ACC112 (cell line): Measurements from ENCODE around the gene HYAL2.

ENCODE experiments used
- H2AFZ ChIP-seq: fragments of 200-600 bp; sonication (generic); one replicate; pipeline ENCODE4 v1.6.0; 2017; ENCODE audit warnings: antibody characterized with exemption, low read length; ENCODE audit not compliant: unreplicated experiment
- H3K27ac ChIP-seq: fragments of 200-600 bp; sonication (generic); 2 replicates; pipeline ENCODE4 v1.5.1; 2014; ENCODE audit warnings: low read depth, mild to moderate bottlenecking, antibody characterized with exemption, low read length, moderate library complexity
- H3K27me3 ChIP-seq: fragments of 200-600 bp; sonication (generic); 2 replicates; pipeline ENCODE4 v1.6.1; 2014; ENCODE audit warnings: mild to moderate bottlenecking, antibody characterized with exemption, low read length, moderate library complexity, mixed read lengths; ENCODE audit not compliant: insufficient read depth
- H3K36me3 ChIP-seq: fragments of 200-600 bp; sonication (generic); 2 replicates; pipeline ENCODE4 v1.6.1; 2016; ENCODE audit warnings: mild to moderate bottlenecking, antibody characterized with exemption, low read length, moderate library complexity, mixed read lengths; ENCODE audit not compliant: insufficient read depth
- H3K4me1 ChIP-seq: fragments of 200-600 bp; sonication (generic); one replicate; pipeline ENCODE4 v1.6.1; 2016; ENCODE audit warnings: low read length, mixed read lengths; ENCODE audit not compliant: insufficient read depth, unreplicated experiment, control insufficient read depth
- H3K4me3 ChIP-seq: fragments of 200-600 bp; sonication (generic); 2 replicates; pipeline ENCODE4 v1.5.1; 2014; ENCODE audit warnings: mild to moderate bottlenecking, low read depth, low read length
- H3K79me2 ChIP-seq: fragments of 200-600 bp; sonication (generic); one replicate; pipeline ENCODE4 v1.6.0; 2016; ENCODE audit warnings: low read length; ENCODE audit not compliant: control insufficient read depth, unreplicated experiment, insufficient read depth

Gene HYAL2

GRCh38 chr3:50358355-50358910 is 35.9 kb upstream of the HYAL2 start:
- Histone ChIP-seq H3K79me2 (peaks cover 53% of the 10 kb centered on the region), H3K27me3 (no peaks in the 10 kb centered on the region), H2AFZ (no peak overlapping the region), H3K27ac (peak overlapping the region; percentile 69; the same call in 1 of the 2 replicates), H3K4me3 (peak overlapping the region; percentile 88), H3K4me1 (peaks cover 27% of the 10 kb centered on the region), H3K36me3 (no peaks in the 10 kb centered on the region)

GRCh38 chr3:50357481-50357880 is 34.9 kb upstream of the HYAL2 start:
- H3K27me3 ChIP-seq = no peaks in the 10 kb centered on the region
- no peak overlapping the region for H2AFZ ChIP-seq
- peaks cover 27% of the 10 kb centered on the region for H3K4me1 ChIP-seq
- peak overlapping the region; percentile 88 for H3K4me3 ChIP-seq
- H3K79me2 ChIP-seq = peaks cover 53% of the 10 kb centered on the region
- no peak overlapping the region for H3K27ac ChIP-seq
- no peaks in the 10 kb centered on the region for H3K36me3 ChIP-seq

GRCh38 chr3:50356553-50356952 is 34.0 kb upstream of the HYAL2 start:
- Histone ChIP-seq H3K36me3 (no peaks in the 10 kb centered on the region), H3K4me1 (peaks cover 32% of the 10 kb centered on the region), H3K4me3 (peak overlapping the region; percentile 88), H3K27ac (no peak overlapping the region), H2AFZ (no peak overlapping the region), H3K27me3 (no peaks in the 10 kb centered on the region), H3K79me2 (peaks cover 58% of the 10 kb centered on the region)

DNA sequence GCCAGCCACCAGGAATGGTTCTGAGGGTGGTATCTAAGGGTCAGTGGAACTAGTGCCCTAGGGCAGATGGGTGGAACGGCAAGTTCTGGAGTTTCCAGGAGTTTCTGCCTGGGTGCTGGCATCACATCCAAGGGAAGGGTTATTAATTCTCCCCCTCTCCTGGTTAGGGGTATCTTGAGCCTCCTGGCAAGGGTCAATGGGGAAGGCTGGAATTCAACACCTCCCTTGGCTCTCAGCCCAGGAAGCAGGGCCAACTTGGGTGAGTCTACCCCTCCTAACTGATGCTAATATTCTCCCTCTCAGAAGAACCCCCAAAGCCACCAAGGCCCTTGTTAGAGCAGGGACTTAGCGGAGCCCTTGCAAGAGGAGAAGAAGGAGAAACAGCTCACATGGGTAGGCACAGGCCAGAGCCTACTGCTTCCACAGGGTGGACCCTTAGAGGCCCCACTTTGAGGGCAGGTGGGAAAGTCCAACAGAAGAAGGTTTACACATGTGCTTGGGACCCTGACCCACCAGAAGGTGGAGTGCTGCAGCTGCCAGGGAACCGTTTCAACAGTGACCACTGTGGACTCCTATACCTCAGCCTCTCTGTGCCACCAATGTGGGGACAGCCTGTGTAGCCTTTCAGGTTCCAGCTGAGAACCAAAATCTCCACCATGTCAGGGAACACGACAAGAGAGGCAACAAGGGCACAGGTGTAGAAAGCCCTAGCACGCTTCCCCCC is 33.4 kb upstream of the HYAL2 start:
- no peak overlapping the region for H2AFZ ChIP-seq
- H3K27ac ChIP-seq = no peak overlapping the region
- no peaks in the 10 kb centered on the region for H3K36me3 ChIP-seq
- H3K4me1 ChIP-seq = peaks cover 36% of the 10 kb centered on the region
- peak overlapping the region; percentile 88 for H3K4me3 ChIP-seq
- H3K27me3 ChIP-seq = no peaks in the 10 kb centered on the region
- H3K79me2 ChIP-seq = peaks cover 60% of the 10 kb centered on the region

DNA sequence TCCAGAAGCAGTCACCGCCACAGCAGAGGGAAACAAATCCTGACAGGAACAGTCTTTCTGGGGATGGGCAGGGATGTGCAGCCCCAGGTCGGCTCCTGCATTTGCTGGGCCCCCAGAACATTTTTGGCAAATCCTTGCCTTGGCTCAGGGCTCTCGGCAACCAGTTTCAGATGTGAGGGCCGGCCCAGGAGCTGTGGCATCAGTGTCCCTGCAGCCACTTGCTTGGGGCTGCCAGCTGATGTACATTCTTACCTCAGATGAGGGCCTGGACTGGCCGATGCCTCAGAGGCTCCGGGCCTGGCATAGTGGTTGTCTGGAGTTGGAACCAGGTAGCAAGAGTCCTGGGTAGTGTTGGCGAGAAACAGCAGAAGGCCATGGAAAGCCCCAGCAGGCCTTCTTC is 32.3 kb upstream of the HYAL2 start:
- no peak overlapping the region for H3K4me3 ChIP-seq
- no peaks in the 10 kb centered on the region for H3K36me3 ChIP-seq
- peaks cover 38% of the 10 kb centered on the region for H3K4me1 ChIP-seq
- H3K27me3 ChIP-seq = no peaks in the 10 kb centered on the region
- peaks cover 65% of the 10 kb centered on the region for H3K79me2 ChIP-seq
- no peak overlapping the region for H2AFZ ChIP-seq
- no peak overlapping the region for H3K27ac ChIP-seq

GRCh38 chr3:50354186-50354764 is 31.7 kb upstream of the HYAL2 start:
- Histone ChIP-seq H2AFZ (no peak overlapping the region), H3K79me2 (peaks cover 70% of the 10 kb centered on the region), H3K27ac (no peak overlapping the region), H3K27me3 (no peaks in the 10 kb centered on the region), H3K4me3 (no peak overlapping the region), H3K36me3 (no peaks in the 10 kb centered on the region), H3K4me1 (peaks cover 41% of the 10 kb centered on the region)

DNA sequence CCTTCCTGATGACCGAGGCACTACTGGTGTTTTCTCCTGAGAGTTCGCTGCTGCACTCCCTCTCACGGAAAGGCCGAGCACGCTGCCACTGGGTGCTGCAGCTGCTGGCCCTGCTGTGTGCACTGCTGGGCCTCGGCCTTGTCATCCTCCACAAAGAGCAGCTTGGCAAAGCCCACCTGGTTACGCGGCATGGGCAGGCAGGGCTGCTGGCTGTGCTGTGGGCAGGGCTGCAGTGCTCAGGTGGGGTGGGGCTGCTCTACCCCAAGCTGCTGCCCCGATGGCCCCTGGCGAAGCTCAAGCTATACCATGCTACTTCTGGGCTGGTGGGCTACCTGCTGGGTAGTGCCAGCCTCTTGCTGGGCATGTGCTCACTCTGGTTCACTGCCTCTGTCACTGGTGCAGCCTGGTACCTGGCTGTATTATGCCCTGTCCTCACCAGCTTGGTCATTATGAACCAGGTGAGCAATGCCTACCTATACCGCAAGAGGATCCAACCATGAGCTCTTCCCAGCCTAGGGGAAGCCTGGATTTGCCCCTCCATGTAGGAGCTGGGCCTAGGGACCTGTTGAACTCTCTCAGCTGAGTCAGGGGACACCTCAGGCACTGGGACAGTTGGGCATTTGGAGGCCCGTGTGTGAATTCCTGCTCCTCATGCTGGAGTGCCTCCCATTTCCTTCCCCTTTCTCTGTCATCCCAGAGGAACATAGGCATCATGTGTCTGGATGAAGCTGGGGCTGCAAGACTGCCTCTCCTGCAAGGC is 30.9 kb upstream of the HYAL2 start:
- no peaks in the 10 kb centered on the region for H3K36me3 ChIP-seq
- peaks cover 62% of the 10 kb centered on the region for H3K79me2 ChIP-seq
- H3K4me1 ChIP-seq = peaks cover 41% of the 10 kb centered on the region

GRCh38 chr3:50352781-50353180 is 30.2 kb upstream of the HYAL2 start:
- Histone ChIP-seq H3K4me3 (no peak overlapping the region), H3K79me2 (peaks cover 56% of the 10 kb centered on the region), H3K36me3 (no peaks in the 10 kb centered on the region), H2AFZ (no peak overlapping the region), H3K27ac (peak overlapping the region; percentile 21), H3K4me1 (peaks cover 37% of the 10 kb centered on the region), H3K27me3 (no peaks in the 10 kb centered on the region)

More for the DNA sequence above, 30.9 kb upstream of the HYAL2 start:
- H3K27me3 ChIP-seq = no peaks in the 10 kb centered on the region
- H3K27ac ChIP-seq = peak overlapping the region; percentile 21
- H3K4me3 ChIP-seq = no peak overlapping the region
- no peak overlapping the region for H2AFZ ChIP-seq

- Histone ChIP-seq H3K36me3 (no peaks in the 10 kb centered on the region), H3K27me3 (no peaks in the 10 kb centered on the region), H3K4me3 (peak overlapping the region; percentile 98), H3K79me2 (peaks cover 41% of the 10 kb centered on the region), H3K27ac (0 out of 2 replicates have a peak overlapping the region, but pooled peaks have one; percentile 81), H2AFZ (no peak overlapping the region), H3K4me1 (peaks cover 22% of the 10 kb centered on the region)
These were observed 28.8 kb upstream of the HYAL2 start for GRCh38 chr3:50351323-50351697.

- no peaks in the 10 kb centered on the region for H3K36me3 ChIP-seq
- peaks cover 16% of the 10 kb centered on the region for H3K4me1 ChIP-seq
- no peaks in the 10 kb centered on the region for H3K27me3 ChIP-seq
- H3K4me3 ChIP-seq = peak within 1 kb of the TSS; percentile 98
- H3K27ac ChIP-seq = peak within 1 kb of the TSS; percentile 81
- H2AFZ ChIP-seq = peak within 1 kb of the TSS; percentile 79
- H3K79me2 ChIP-seq = peaks cover 35% of the 10 kb centered on the region
These were observed 28.2 kb upstream of the HYAL2 start, which contains the start of the genes CYB561D2 and NPRL2 for GRCh38 chr3:50350527-50351322. Gene CYB561D2, plus strand, starts transcription at chr3:50350862. Its CDS starts 572 bp downstream, at chr3:50351434. Gene NPRL2, minus strand, starts transcription at chr3:50350775. Its CDS starts 123 bp downstream, at chr3:50350652.
